Vagina (tissue), 2 donors: Measurements from ENCODE around the gene GRB7.
"Not testable (repeated sequence)": the region's sequence is repeated elsewhere in the genome, so short reads cannot be mapped to it uniquely, and the experiment has no call there.

ENCODE experiments used
- POLR2A ChIP-seq, 2 donors: fragments of 450-650 bp; IDR thresholded peaks; one replicate each; pipeline ENCODE4 v1.6.1; 2017; ENCODE audit warnings: antibody characterized with exemption in 2 of 2, mild to moderate bottlenecking in 2 of 2, moderate library complexity in 2 of 2
- POLR2AphosphoS5 ChIP-seq, 2 donors: sonication (generic); formaldehyde crosslinking; IDR thresholded peaks; one replicate each; pipeline ENCODE4 v1.9.0; 2017; ENCODE audit warnings: antibody characterized with exemption in 2 of 2, mild to moderate bottlenecking in 2 of 2, low read depth in 1 of 2; ENCODE audit not compliant: insufficient read depth in 1 of 2
- TF ChIP-seq, protein P1 (sequence below), 3 experiments: fragments of 450-650 bp in 2 of 3; fragments of 200-600 bp in 1 of 3; sonication (generic) in 1 of 3; IDR thresholded peaks; one replicate each; pipeline ENCODE4 v1.5.1; 2017 to 2019; ENCODE audit warnings: antibody characterized with exemption in 3 of 3, mild to moderate bottlenecking in 2 of 3, moderate library complexity in 2 of 3

GRCh38 chr17:39764171-39764570 is 26.4 kb downstream of the GRB7 start:
- TF ChIP-seq, protein P1, sequence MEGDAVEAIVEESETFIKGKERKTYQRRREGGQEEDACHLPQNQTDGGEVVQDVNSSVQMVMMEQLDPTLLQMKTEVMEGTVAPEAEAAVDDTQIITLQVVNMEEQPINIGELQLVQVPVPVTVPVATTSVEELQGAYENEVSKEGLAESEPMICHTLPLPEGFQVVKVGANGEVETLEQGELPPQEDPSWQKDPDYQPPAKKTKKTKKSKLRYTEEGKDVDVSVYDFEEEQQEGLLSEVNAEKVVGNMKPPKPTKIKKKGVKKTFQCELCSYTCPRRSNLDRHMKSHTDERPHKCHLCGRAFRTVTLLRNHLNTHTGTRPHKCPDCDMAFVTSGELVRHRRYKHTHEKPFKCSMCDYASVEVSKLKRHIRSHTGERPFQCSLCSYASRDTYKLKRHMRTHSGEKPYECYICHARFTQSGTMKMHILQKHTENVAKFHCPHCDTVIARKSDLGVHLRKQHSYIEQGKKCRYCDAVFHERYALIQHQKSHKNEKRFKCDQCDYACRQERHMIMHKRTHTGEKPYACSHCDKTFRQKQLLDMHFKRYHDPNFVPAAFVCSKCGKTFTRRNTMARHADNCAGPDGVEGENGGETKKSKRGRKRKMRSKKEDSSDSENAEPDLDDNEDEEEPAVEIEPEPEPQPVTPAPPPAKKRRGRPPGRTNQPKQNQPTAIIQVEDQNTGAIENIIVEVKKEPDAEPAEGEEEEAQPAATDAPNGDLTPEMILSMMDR (IDR thresholded peaks at IDR 0.05) = not testable (repeated sequence)
- TF ChIP-seq POLR2A (IDR thresholded peaks at IDR 0.05); POLR2AphosphoS5 (IDR thresholded peaks at IDR 0.05; ENCODE audit: insufficient read depth in 1 of 2, low read depth in 1 of 2): not testable (repeated sequence)
